Stimulated activated CD4-positive, alpha-beta T cell treated with anti-CD3 and anti-CD28 coated beads, Interleukin-15, amount 100 ng/mL, for 1 hour (primary cell): Measurements from ENCODE around the gene EID2.

Source experiments
- DNase-seq, 2 donors: peaks; one replicate each; pipeline ENCODE4 v3.0.0-alpha.2; 2020; ENCODE audit warnings: low read depth in 1 of 2, low spot score in 1 of 2

Gene EID2, protein sequence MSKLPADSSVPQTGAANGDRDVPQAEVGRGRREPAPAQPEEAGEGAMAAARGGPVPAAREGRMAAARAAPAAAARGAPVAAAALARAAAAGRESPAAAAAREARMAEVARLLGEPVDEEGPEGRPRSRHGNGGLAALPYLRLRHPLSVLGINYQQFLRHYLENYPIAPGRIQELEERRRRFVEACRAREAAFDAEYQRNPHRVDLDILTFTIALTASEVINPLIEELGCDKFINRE

DNA sequence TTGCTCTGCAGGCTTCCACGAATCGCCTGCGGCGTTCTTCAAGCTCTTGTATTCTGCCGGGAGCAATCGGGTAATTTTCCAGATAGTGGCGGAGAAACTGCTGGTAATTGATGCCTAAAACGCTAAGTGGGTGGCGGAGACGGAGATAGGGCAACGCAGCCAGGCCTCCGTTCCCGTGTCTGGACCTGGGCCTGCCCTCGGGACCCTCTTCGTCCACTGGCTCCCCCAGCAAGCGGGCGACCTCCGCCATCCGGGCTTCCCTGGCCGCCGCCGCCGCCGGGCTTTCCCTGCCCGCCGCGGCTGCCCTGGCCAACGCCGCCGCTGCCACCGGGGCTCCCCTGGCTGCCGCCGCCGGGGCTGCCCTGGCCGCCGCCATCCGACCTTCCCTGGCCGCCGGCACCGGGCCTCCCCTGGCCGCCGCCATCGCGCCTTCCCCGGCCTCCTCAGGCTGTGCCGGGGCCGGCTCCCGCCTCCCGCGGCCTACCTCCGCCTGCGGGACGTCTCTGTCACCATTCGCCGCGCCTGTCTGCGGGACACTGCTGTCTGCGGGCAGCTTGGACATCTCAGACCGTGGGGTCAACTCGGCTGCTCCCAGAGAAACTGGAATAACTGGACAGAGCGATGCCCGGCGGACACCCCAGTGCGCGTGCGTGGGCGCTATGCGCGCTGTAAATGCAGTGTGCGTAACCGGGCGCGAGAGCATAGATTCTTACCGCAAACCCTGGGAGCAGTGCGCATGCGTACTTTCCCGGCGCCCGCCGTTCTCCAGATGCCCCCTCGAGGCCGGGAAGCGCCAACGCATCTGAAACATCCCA lies at the start of gene EID2:
Gene EID2 (minus strand): TSS at position 644 of the 815 bp plus-strand sequence. CDS start 82 bp downstream, at position 562.
- peak; percentile 84 to 88 for DNase-seq

GRCh38 chr19:39588066-39588465 lies 48.1 kb upstream of the EID2 start:
- no peak for DNase-seq

- DNase-seq: no peak
Measured at GRCh38 chr19:39587496-39587895, 47.5 kb upstream of the EID2 start.

DNA sequence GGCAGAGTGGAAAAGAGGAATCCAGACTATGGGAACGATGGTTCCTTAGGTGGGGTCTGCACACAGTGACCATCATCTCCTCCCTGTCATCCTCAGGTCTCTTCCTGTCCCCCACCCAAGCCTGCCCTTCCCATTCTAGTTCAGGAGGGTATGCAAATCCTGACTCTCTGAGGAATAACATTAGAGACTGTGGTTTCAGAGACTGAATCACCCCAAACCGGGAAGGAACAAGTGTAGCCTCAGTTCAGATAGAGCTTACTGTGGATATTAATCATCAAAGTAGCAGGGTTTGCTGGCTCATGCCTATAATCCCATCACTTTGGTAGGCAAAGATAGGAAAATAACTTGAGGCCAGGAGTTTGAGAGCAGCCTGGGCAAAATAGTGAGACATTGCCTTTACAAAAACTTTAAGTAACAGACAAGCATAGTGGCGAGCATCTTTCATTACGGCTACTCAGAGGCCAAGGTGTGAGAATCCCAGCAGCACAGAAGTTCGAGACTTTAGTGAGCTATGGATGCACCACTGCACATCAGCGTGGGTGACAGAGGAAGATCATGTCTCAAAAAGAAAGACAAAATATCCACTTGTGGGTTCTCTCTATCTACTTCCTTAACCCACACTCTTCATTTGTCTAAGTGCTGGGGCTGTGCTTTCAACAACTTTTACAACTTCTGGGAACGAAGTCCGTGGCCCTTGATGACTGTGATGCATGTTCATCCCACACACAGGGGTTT lies 43.1 kb upstream of the EID2 start:
- no peak for DNase-seq

- DNase-seq: no peak
Measured at GRCh38 chr19:39582442-39582841, 42.5 kb upstream of the EID2 start.

DNA sequence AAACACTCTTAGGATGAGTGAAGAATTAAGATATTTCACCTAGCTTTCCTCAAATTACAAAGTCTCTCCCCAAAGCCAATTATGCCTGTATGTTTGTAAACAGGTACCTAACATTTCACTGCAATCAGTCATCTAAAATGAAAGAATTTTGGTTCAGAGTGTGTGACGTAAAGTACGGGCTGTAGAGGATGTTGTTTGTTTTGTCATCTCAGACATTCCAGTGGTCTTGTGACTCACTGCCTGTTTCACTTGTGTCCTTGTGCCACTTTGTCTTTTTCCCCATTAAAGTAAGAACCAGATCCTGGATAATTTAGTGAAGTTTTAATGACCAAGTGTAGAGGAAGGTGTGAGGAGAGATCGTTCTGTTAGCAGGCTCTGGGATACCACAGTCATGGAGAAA lies 28.6 kb upstream of the EID2 start:
- no peak for DNase-seq

DNA sequence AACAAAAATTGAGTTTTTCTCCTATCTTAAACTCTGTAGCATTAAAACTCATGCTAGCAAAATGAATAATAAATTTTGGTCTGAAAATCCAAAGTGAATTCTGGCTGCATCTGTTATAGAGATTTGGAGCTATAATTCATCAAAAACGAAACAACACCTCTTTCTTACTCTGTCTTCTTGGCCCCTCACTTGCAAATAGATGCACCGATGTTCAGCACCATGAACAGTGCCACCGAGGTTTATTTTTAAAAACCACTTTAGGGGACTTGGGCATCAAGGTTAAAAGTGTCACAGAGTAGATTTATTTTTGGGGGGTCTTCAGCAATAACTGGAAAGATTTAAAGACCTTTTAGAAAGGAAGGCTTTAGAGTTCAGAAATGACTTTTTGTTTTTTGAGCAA lies 26.1 kb upstream of the EID2 start:
- no peak for DNase-seq

GRCh38 chr19:39563408-39563807 lies 23.4 kb upstream of the EID2 start:
- no peak for DNase-seq

DNA sequence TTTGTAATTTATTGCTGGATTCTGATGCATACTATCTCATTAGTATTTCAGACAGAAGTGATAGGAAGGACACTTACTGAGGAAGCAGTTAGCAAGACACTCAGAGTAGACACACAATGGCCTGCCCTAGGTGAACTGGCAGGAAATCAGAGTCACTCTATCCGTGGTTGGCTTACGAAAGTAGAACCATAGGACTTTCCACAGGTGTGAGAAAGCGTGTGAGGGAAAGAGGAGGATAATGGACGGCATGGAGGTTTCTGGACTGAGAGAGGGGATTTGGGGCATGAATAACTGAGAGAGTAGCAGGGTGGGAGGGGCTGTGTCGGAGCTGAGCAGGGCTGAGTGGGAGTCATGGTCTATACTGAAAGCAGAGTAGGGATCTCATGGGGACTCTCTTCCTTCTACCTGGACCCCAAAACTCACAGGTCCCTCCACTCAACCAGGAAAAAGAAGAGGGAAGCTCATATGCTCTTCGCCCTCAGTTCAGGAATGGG lies 18.7 kb upstream of the EID2 start:
- no peak for DNase-seq

DNA sequence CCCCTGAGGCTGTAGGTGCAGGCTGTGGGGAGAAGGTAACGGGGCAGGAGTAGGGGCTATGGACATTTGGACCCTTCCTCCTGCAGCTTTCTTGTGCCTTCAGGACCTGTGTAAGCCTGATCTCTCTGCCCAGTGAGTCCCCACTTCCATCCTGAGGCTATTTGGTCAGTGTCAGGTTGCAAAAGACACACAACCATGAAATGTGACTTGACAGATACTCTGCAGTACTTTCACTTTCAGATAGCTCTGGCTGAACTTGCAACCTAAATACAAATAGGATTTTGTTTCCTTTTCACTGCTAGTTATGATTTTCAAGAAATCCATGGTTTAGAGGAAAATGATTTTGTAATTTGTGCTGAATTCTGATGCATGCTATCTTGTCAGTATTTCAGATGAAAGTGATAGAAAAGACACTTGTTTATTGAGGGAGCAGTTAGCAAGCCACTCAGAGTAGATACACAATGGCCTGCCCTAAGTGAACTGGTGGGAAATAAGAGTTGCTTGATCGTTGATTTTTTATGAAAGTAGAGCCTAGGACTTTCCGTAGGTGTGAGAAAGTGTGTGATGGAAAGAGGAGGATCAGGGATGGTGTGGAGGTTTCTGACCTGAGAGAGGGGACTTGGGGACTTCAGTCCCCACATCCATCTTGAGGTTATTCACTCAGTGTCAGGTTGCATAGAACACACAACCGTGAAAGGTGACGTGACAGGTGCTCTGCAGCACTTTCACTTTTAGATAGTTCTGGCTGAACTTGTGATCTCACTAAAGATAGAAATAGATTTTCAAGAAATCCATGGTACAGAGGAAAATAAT lies 18.1 kb upstream of the EID2 start:
- no peak for DNase-seq

DNA sequence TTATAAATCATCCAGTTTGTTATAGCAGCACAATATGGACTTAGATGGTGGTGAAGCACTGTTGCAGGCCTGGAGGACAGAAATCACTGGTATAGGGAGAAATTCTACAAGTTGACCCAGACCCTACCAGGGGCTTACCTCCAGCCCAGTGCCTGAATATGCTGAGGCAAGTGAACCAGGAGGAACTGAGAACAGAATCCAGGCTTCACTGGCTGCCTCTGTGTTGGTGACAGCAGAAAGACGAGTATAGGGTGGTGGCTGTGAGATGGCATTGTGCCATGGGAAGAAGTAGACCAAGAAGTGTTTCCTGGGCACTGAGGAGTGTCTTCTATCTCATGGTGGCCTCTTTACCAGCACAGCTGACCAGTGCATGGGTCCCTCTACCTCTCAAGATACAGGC lies 15.9 kb upstream of the EID2 start:
- DNase-seq: no peak

- no peak for DNase-seq
Measured at GRCh38 chr19:39554701-39555311, 14.8 kb upstream of the EID2 start.

- DNase-seq: no peak
Measured at GRCh38 chr19:39553082-39553652, 13.2 kb upstream of the EID2 start.

GRCh38 chr19:39550197-39550596 lies 10.2 kb upstream of the EID2 start:
- no peak for DNase-seq

DNA sequence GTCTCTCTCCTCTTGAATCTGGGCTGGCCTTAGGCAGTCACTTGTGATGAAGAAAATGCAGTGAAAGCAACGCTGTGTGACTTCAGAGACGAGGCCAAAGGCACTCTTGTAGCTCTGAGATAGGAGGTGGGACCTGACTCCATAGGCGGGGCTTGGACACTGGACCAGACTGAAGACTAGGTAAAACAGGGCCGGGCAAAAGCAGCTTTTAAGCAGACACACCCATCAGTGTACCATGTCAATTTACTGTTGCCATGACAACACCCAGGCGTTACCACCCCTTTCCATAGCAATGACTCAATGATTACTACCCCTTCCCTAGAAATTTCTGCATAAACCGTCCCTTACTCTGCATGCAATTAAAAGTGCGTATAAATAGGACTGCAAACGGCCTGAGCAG lies 6.6 kb upstream of the EID2 start:
- no peak for DNase-seq

GRCh38 chr19:39544911-39545310 lies 5.0 kb upstream of the EID2 start:
- DNase-seq: no peak

- no peak for DNase-seq
Measured at GRCh38 chr19:39544226-39544903, 4.4 kb upstream of the EID2 start.

DNA sequence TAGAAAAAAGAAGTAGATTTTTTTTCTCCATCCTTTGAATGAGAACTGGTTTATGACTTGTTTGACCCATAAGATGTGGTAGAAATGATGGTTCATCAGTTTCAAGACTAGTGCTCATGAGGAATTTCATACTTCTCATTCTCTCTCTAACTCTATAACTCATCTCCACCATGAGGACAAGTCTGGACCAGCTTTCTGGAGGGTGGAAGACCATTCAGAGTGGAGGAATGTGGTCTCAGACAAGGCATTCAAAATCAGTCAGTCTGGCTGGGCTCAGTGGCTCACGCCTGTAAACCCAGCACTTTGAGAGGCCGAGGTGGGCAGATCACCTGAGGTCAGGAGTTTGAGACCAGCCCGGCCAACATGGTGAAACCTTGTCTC lies 3.5 kb upstream of the EID2 start:
- no peak for DNase-seq

- no peak for DNase-seq
Measured at GRCh38 chr19:39542206-39542605, 2.2 kb upstream of the EID2 start.

DNA sequence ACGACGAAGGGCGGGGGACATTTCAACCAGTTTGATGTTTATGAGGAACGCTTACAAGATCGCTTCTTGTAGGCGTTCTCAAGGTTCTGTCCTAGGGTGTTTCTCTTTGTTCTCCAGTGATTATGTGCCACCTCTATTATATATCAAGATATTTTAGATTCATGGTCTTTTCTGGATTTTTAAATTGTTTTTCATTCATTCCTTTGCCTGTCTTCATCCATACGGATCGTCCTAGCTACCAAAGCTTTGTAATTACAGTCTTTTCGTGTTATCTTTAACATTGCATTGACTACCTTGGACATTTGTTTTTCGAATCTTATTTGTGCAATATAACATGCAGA lies 342 bp upstream of the EID2 start:
- DNase-seq: no peak
